ENCODE results near the gene KLHL18. TPM values are rescaled to one million over a fixed set of nuclear protein-coding genes. Genes with fewer than 3 reads are reported as not detected.

KLHL18 gene
- total RNA-seq, 1 donor from 2014 or later: 41.8 TPM

GRCh38 chr3:47265008-47265407 is 17.7 kb upstream of the KLHL18 start:
- Mint-ChIP-seq H3K36me3 (ENCODE audit: low read depth, unreplicated experiment) (peaks cover 4% of the 10 kb centered on the region), H3K4me3 (ENCODE audit: unreplicated experiment) (no peak overlapping the region), H3K4me1 (ENCODE audit: unreplicated experiment) (no peaks in the 10 kb centered on the region), H3K27me3 (ENCODE audit: unreplicated experiment) (peaks cover 2% of the 10 kb centered on the region), H3K27ac (ENCODE audit: unreplicated experiment) (no peak overlapping the region), H3K9me3 (ENCODE audit: unreplicated experiment) (no peaks in the 10 kb centered on the region)
- TF ChIP-seq CTCF (IDR thresholded peaks at IDR 0.05; ENCODE audit: unreplicated experiment): no peak
- DNase-seq (ENCODE audit: low spot score): no peak

- Mint-ChIP-seq H3K36me3 (ENCODE audit: low read depth, unreplicated experiment) (peaks cover 4% of the 10 kb centered on the region), H3K4me3 (ENCODE audit: unreplicated experiment) (no peak overlapping the region), H3K9me3 (ENCODE audit: unreplicated experiment) (no peaks in the 10 kb centered on the region), H3K4me1 (ENCODE audit: unreplicated experiment) (no peaks in the 10 kb centered on the region), H3K27ac (ENCODE audit: unreplicated experiment) (no peak overlapping the region), H3K27me3 (ENCODE audit: unreplicated experiment) (peaks cover 2% of the 10 kb centered on the region)
- TF ChIP-seq CTCF (IDR thresholded peaks at IDR 0.05; ENCODE audit: unreplicated experiment): no peak
- no peak for DNase-seq (ENCODE audit: low spot score)
Measured at GRCh38 chr3:47265725-47266428, 16.9 kb upstream of the KLHL18 start.

GRCh38 chr3:47266709-47267489 is 15.8 kb upstream of the KLHL18 start:
- Mint-ChIP-seq H3K27ac (ENCODE audit: unreplicated experiment) (no peak overlapping the region), H3K4me1 (ENCODE audit: unreplicated experiment) (no peaks in the 10 kb centered on the region), H3K4me3 (ENCODE audit: unreplicated experiment) (no peak overlapping the region), H3K27me3 (ENCODE audit: unreplicated experiment) (peaks cover 2% of the 10 kb centered on the region), H3K36me3 (ENCODE audit: low read depth, unreplicated experiment) (peaks cover 4% of the 10 kb centered on the region), H3K9me3 (ENCODE audit: unreplicated experiment) (no peaks in the 10 kb centered on the region)
- TF ChIP-seq CTCF (IDR thresholded peaks at IDR 0.05; ENCODE audit: unreplicated experiment): no peak
- DNase-seq (ENCODE audit: low spot score): no peak

GRCh38 chr3:47267490-47267824 is 15.3 kb upstream of the KLHL18 start:
- H3K27me3 Mint-ChIP-seq (ENCODE audit: unreplicated experiment): peaks cover 2% of the 10 kb centered on the region
- no peaks in the 10 kb centered on the region for H3K9me3 Mint-ChIP-seq (ENCODE audit: unreplicated experiment)

More at GRCh38 chr3:47267490-47267824, 15.3 kb upstream of the KLHL18 start:
- Mint-ChIP-seq H3K4me3 (ENCODE audit: unreplicated experiment) (no peak overlapping the region), H3K36me3 (ENCODE audit: low read depth, unreplicated experiment) (peaks cover 4% of the 10 kb centered on the region), H3K4me1 (ENCODE audit: unreplicated experiment) (no peaks in the 10 kb centered on the region), H3K27ac (ENCODE audit: unreplicated experiment) (no peak overlapping the region)
- DNase-seq (ENCODE audit: low spot score): no peak
- no peak for TF ChIP-seq CTCF (IDR thresholded peaks at IDR 0.05; ENCODE audit: unreplicated experiment)
